SK-N-MC (cell line): ENCODE data around the gene QSOX2.
"Not testable (repeated sequence)": the region's sequence is repeated elsewhere in the genome, so short reads cannot be mapped to it uniquely, and the experiment has no call there.

ENCODE experiments used
- DNase-seq: peaks from one replicate; pipeline ENCODE4 v3.0.0-alpha.2; 2011; ENCODE audit warnings: low read depth, low spot score
- H3K27ac ChIP-seq: fragments of 200-600 bp; sonication (generic); 2 replicates; pipeline ENCODE4 v1.5.1; 2016; ENCODE audit warnings: mixed run types
- H3K36me3 ChIP-seq: fragments of 200-600 bp; sonication (generic); 2 replicates; pipeline ENCODE4 v1.6.1; 2017; ENCODE audit warnings: antibody characterized with exemption, low read length, mixed read lengths; ENCODE audit not compliant: insufficient read depth
- H3K4me3 ChIP-seq: fragments of 200-600 bp; sonication (generic); 2 replicates; pipeline ENCODE4 v1.5.1; 2016
- H3K9ac ChIP-seq: fragments of 200-600 bp; sonication (generic); 2 replicates; pipeline ENCODE4 v1.8.0; 2017; ENCODE audit warnings: mixed run types, mixed read lengths; ENCODE audit not compliant: insufficient read length
- H3K9me3 ChIP-seq: fragments of 200-600 bp; sonication (generic); 2 replicates; pipeline ENCODE4 v1.6.1; 2017; ENCODE audit warnings: low read depth, mild to moderate bottlenecking, antibody characterized with exemption, low read length, moderate library complexity, mixed read lengths
- EZH2 ChIP-seq: fragments of 200-600 bp; sonication (generic); IDR thresholded peaks from one replicate; pipeline ENCODE4 v1.6.1; 2017; ENCODE audit warnings: antibody characterized with exemption
- FOXP2 ChIP-seq: optimal IDR thresholded peaks from 2 replicates; pipeline ENCODE3; 2011; ENCODE audit warnings: mild to moderate bottlenecking, moderate library complexity; ENCODE audit not compliant: insufficient read depth; ENCODE audit errors: extremely low read length, control extremely low read depth
- POLR2AphosphoS5 ChIP-seq: IDR thresholded peaks from 2 replicates; pipeline ENCODE4 v1.6.1; 2012; ENCODE audit warnings: mild to moderate bottlenecking, low read depth, low read length, borderline replicate concordance

QSOX2 gene

DNA sequence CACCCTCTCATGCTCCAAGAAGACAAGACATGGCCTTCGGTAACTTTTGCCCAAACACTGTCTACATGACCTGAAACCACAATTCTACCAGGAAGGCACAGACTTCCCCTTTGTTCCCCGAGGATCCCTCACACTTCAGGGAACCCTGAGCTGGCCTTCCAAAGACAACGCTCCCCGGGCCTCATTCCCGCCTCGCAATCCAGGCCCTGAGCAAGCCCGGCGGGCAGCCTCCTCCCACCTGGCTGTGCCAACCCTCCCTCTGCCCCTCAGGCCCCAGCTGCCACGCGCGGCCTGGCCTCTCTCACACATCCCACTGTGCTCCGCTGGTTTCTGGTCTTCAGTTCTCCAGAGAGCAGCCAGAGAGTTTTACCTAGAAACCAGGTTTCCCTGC is 7.3 kb downstream of the QSOX2 start:
- Histone ChIP-seq H3K9ac (no peak overlapping the region), H3K9me3 (no peaks in the 10 kb centered on the region), H3K36me3 (peaks cover 11% of the 10 kb centered on the region; the same call in 1 of the 2 replicates), H3K27ac (no peak overlapping the region), H3K4me3 (no peak overlapping the region)
- TF ChIP-seq EZH2, result no peak
- TF ChIP-seq POLR2AphosphoS5, result no peak
- TF ChIP-seq FOXP2, result no peak
- DNase-seq, result no peak

DNA sequence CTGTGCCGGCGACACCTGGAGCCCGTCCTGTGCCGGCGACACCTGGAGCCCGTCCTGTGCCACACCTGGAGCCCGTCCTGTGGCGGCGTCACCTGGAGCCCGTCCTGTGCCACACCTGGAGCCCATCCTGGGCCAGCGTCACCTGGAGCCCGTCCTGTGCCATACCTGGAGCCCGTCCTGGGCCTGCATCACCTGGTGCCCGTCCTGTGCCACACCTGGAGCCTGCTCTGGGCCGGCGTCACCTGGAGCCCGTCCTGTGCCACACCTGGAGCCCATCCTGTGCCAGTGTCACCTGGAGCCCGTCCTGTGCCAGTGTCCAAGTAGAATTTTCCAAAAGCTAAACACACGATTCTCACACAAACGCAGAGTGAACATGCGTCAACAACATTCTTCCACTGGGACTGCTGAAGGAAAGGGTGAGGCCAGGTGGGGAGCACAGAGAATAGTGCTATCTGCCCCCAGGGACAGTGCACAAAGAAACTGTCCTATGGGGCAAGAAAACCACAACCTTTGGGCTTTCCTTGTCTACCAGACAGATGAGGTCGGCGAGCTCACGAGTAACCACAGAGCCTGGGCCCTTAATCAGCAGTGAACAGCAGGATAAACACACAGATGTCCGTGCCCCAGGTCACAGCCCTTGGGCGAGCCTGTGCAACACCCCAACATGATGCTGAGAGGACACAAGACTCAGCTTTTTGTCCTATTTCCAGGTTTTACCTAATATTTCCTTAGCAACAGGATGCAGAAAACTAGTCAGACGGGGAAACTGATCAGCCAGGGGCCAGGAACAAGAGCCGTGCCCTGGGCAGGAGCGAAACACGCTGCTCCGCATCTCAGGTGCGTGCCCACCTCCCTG is 7.9 kb downstream of the QSOX2 start:
- TF ChIP-seq FOXP2, result no peak
- TF ChIP-seq POLR2AphosphoS5, result no peak
- TF ChIP-seq EZH2, result no peak
- no peak for DNase-seq
- H3K4me3 ChIP-seq, result no peak overlapping the region
- H3K36me3 ChIP-seq, result peaks cover 11% of the 10 kb centered on the region; the same call in 1 of the 2 replicates
- H3K9me3 ChIP-seq, result no peaks in the 10 kb centered on the region
- no peak overlapping the region for H3K27ac ChIP-seq
- no peak overlapping the region for H3K9ac ChIP-seq

DNA sequence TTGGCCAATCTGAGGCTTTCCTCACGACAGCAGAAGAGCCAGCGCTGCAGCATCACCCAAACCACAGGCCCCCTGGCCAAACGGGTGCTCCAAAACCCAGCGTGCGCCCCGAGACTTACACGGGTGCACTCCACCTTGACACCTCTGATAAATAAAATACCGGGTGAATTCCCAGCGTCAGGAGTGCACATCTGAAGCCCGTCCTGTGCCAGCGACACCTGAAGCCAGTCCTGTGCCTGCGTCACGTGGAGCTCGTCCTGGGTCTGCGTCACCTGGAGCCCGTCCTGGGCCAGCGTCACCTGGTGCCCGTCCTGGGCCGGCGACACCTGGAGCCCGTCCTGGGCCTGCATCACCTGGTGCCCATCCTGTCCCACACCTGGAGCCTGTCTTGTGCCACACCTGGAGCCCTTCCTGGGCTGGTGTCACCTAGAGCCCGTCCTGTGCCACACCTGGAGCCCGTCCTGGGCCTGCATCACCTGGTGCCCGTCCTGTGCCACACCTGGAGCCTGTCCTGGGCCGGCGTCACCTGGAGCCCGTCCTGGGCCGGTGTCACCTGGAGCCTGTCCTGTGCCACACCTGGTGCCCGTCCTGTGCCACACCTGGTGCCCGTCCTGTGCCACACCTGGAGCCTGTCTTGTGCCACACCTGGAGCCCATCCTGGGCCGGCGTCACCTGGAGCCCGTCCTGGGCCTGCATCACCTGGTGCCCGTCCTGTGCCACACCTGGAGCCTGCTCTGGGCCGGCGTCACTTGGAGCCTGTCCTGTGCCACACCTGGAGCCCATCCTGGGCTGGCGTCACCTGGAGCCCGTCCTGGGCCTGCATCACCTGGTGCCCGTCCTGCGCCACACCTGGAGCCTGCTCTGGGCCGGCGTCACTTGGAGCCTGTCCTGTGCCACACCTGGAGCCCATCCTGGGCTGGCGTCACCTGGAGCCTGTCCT is 8.9 kb downstream of the QSOX2 start:
- DNase-seq, H3K9me3 ChIP-seq, H3K4me3 ChIP-seq, H3K27ac ChIP-seq, H3K9ac ChIP-seq: not testable (repeated sequence)
- peaks cover 11% of the 10 kb centered on the region; the same call in 1 of the 2 replicates for H3K36me3 ChIP-seq

DNA sequence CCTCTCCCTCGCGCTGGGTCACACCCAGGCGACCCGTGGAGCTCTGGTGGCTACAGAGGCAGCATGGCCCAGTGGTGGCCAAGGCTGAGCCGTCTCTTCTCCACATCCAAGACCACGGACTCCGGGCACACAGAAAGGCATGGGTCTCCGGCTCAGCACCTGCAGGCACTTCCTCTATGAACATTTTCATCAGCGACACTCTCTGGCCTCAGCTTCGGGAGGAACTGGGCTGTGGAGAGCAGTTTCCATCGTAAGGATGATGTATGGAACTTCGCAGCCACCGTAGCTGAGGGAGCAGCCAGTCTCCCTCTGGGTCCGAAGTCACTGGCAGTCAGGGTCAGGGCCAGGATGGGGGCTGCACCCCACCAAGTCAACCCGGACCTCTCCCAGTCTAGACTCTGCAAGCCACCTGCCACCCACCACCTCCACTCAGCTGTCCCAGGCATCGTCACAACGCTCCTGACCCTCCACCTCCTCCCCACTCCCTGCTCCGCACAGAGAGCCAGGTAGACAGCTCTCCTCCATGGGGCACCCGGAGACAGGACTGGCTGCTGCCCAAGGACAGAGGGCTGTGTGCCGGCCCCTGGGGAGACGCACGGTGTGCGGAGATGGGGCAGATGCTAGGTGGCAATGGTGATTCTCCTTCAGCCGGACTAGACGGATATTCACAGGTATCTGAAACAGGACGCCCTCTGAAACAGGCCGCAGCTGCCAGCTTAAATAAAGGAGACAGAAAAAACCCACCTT is 9.7 kb downstream of the QSOX2 start:
- no peak overlapping the region for H3K27ac ChIP-seq
- H3K36me3 ChIP-seq, result peaks cover 11% of the 10 kb centered on the region; the same call in 1 of the 2 replicates
- no peak for TF ChIP-seq EZH2
- TF ChIP-seq FOXP2, result no peak
- no peak for TF ChIP-seq POLR2AphosphoS5
- H3K9me3 ChIP-seq, result no peaks in the 10 kb centered on the region
- no peak for DNase-seq
- no peak overlapping the region for H3K9ac ChIP-seq
- H3K4me3 ChIP-seq, result no peak overlapping the region

DNA sequence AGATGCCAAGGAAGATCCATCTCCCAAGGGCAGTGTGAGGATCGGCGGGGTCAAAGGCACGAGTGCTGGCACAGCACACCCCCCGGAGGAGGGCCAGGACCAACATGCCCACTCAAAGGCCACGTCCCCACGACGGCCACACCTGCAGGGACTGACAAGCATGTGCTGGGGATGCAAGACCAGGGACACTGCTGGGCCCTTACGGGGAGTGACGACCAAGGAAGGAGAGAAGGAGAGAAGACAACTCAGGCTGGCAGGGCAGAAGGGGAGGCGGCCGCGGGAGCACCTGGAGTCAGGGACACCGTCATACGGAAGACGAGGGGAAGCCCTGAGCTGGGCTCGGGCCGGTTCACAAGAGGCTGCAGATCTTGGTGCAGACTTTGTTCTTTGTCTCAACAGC is 10.4 kb downstream of the QSOX2 start:
- TF ChIP-seq POLR2AphosphoS5 (no peak), EZH2 (no peak), FOXP2 (no peak)
- DNase-seq, result no peak
- no peak overlapping the region for H3K4me3 ChIP-seq
- H3K9me3 ChIP-seq, result no peaks in the 10 kb centered on the region
- H3K9ac ChIP-seq, result no peak overlapping the region
- H3K36me3 ChIP-seq, result peaks cover 11% of the 10 kb centered on the region; the same call in 1 of the 2 replicates
- H3K27ac ChIP-seq, result no peak overlapping the region

DNA sequence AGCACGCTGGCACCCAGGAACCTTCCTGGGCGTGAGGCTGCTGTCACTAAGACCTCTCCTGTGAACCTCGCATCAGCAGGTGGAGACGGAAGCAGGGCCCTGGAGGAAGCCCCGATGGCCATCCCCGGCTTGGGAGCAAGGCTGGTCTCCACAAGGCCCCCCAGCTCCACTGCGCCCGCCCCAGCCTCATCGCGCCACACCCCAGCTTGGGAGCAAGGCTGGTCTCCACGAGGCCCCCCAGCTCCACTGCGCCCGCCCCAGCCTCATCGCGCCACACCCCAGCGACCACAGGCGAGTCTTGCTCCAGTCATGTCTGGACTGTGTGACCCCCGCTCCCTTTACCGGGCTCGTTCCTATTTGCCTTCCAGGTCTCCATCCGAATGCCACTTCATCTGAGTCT is 11.0 kb downstream of the QSOX2 start:
- Histone ChIP-seq H3K27ac (no peak overlapping the region), H3K9ac (no peak overlapping the region), H3K36me3 (peaks cover 11% of the 10 kb centered on the region; the same call in 1 of the 2 replicates), H3K4me3 (no peak overlapping the region), H3K9me3 (no peaks in the 10 kb centered on the region)
- TF ChIP-seq POLR2AphosphoS5, result no peak
- TF ChIP-seq EZH2, result no peak
- DNase-seq, result no peak

DNA sequence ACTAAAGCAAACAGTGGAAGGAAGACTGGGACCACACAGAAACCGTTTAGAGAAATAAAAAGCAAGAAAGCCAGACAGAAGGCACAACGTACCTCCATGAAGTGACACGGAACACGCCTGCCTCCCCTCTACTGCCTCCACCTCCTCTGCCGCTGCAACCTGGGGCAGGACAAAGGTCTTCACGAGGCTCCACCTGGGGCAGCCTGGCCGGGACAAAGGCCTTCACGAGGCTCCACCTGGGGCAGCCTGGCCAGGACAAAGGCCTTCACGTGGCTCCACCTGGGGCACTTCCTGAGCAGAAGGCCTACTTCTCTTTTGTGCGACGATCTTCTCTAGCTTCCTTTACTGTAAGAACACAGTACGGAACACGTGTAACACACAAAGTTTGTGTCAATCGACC is 11.7 kb downstream of the QSOX2 start:
- Histone ChIP-seq H3K9ac (no peak overlapping the region), H3K27ac (no peak overlapping the region), H3K4me3 (no peak overlapping the region), H3K9me3 (no peaks in the 10 kb centered on the region), H3K36me3 (peaks cover 11% of the 10 kb centered on the region; the same call in 1 of the 2 replicates)
- no peak for TF ChIP-seq EZH2
- no peak for TF ChIP-seq FOXP2
- TF ChIP-seq POLR2AphosphoS5, result no peak
- DNase-seq, result no peak

DNA sequence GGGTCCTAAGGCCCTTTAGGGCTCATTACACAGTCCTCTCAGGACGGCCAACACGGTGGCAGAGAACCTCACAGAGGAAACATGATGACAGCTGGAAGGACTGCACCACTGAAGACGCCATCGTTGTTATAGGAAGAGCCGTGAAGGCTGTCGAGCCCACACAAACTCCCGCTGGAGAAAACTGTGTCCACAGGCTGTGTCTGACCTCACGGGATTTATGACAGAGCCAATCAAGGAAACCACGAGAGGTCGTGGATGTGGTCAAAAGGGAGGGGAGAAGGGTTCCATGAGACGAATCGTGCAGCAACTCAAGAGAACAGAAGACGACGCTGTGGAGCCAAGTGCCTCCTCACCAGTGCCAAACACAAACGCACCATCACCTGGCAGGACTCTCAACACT is 12.2 kb downstream of the QSOX2 start:
- DNase-seq, result no peak
- Histone ChIP-seq H3K36me3 (peaks cover 11% of the 10 kb centered on the region; the same call in 1 of the 2 replicates), H3K9me3 (no peaks in the 10 kb centered on the region), H3K9ac (no peak overlapping the region), H3K4me3 (no peak overlapping the region), H3K27ac (no peak overlapping the region)
- TF ChIP-seq POLR2AphosphoS5, result no peak
- no peak for TF ChIP-seq EZH2
- no peak for TF ChIP-seq FOXP2
